Thyroid gland (tissue), 4 donors: ENCODE results near the gene SCFD2. TPM values are rescaled to one million over a fixed set of nuclear protein-coding genes. Genes with fewer than 3 reads are reported as not detected.

Experiments used
- DNase-seq, 2 donors: peaks; one replicate each; pipeline ENCODE4 v3.0.0-alpha.2; 2019
- H3K27ac ChIP-seq, 3 donors: fragments of 200-600 bp; sonication (generic); 1 replicate in 2 of 3; 2 replicates in 1 of 3; pipeline ENCODE4 v1.5.1; 2016 to 2019; ENCODE audit warnings: mild to moderate bottlenecking in 1 of 3, moderate library complexity in 1 of 3
- H3K27me3 ChIP-seq: fragments of 200-600 bp; sonication (generic); one replicate; pipeline ENCODE4 v1.5.1; 2019
- H3K36me3 ChIP-seq, 2 donors: fragments of 200-600 bp; sonication (generic); one replicate each; pipeline ENCODE4 v1.5.1; 2016 to 2019
- H3K4me1 ChIP-seq, 2 donors: fragments of 200-600 bp; sonication (generic); one replicate each; pipeline ENCODE4 v1.5.1; 2017 to 2019
- H3K4me3 ChIP-seq, 3 donors: fragments of 200-600 bp; sonication (generic); replicated peaks in 1 of 3; 1 replicate in 2 of 3; 2 replicates in 1 of 3; pipeline ENCODE4 v1.5.1; 2016; ENCODE audit warnings: mild to moderate bottlenecking in 1 of 3
- H3K9me3 ChIP-seq: fragments of 200-600 bp; sonication (generic); one replicate; pipeline ENCODE4 v1.5.1; 2017
- CTCF ChIP-seq, 6 experiments: fragments of 200-600 bp in 3 of 6; fragments of 450-650 bp in 3 of 6; sonication (generic) in 3 of 6; IDR thresholded peaks; one replicate each; pipeline ENCODE4 v1.5.1; 2016 to 2019; ENCODE audit warnings: antibody characterized with exemption in 6 of 6, mild to moderate bottlenecking in 2 of 6, inconsistent platforms in 1 of 6, moderate library complexity in 1 of 6
- POLR2A ChIP-seq, 2 donors: fragments of 450-650 bp; IDR thresholded peaks; one replicate each; pipeline ENCODE4 v1.6.1; 2017; ENCODE audit warnings: antibody characterized with exemption in 2 of 2, mild to moderate bottlenecking in 2 of 2, moderate library complexity in 1 of 2
- WGBS, 2 donors: methylation state at CpG; one replicate each; pipeline ENCODE4 v1.1.5; 2017; 5-methylcytosine and 5-hydroxymethylcytosine counted together
- intact Hi-C: fragments of 100-400 bp; cut with DNase I; formaldehyde crosslinking; loops from one replicate; pipeline ENCODE4 v1.15.1; 2023
- total RNA-seq, 4 donors: library from RNA; depleted of rRNA; stranded (reverse); fragments of >200 nt; gene quantifications; one replicate each; pipeline ENCODE4 v1.2.3, GENCODE V29; 2016

The SCFD2 gene
- total RNA-seq, 4 donors from 2014 or later = 10.3 to 32.9 (median 28.2) TPM

- Histone ChIP-seq H3K4me3 (no peak overlapping the region), H3K9me3 (no peaks in the 10 kb centered on the region), H3K27me3 (no peaks in the 10 kb centered on the region), H3K36me3 (no peaks in the 10 kb centered on the region), H3K27ac (no peak overlapping the region), H3K4me1 (no peaks in the 10 kb centered on the region)
- WGBS, 2 donors = 88 to 91% methylated on average over 4 of the region's 4 CpGs
- no peak for DNase-seq
- no peak for TF ChIP-seq POLR2A (IDR thresholded peaks at IDR 0.05)
- no peak for TF ChIP-seq CTCF (IDR thresholded peaks at IDR 0.05)
- intact Hi-C loops = no loop called here
These were observed 389.2 kb downstream of the SCFD2 start for GRCh38 chr4:52976523-52977230.

GRCh38 chr4:52968691-52969090 is 397.2 kb downstream of the SCFD2 start:
- Histone ChIP-seq H3K27me3 (no peaks in the 10 kb centered on the region), H3K27ac (no peak overlapping the region), H3K4me1 (no peaks in the 10 kb centered on the region), H3K36me3 (no peaks in the 10 kb centered on the region), H3K4me3 (no peak overlapping the region), H3K9me3 (no peaks in the 10 kb centered on the region)
- DNase-seq = no peak
- intact Hi-C loops = no loop called here
- WGBS, 2 donors = 93 to 96% methylated on average over 3 of the region's 3 CpGs
- no peak for TF ChIP-seq POLR2A (IDR thresholded peaks at IDR 0.05)
- no peak for TF ChIP-seq CTCF (IDR thresholded peaks at IDR 0.05)

GRCh38 chr4:52968241-52968640 is 397.6 kb downstream of the SCFD2 start:
- 81 to 85% methylated on average over 5 of the region's 5 CpGs for WGBS, 2 donors
- intact Hi-C loops = no loop called here

GRCh38 chr4:52966781-52967180 is 399.1 kb downstream of the SCFD2 start:
- intact Hi-C loops = no loop called here
- H3K27ac ChIP-seq = no peak overlapping the region
- no peaks in the 10 kb centered on the region for H3K36me3 ChIP-seq
- no peaks in the 10 kb centered on the region for H3K4me1 ChIP-seq
- no peak for TF ChIP-seq POLR2A (IDR thresholded peaks at IDR 0.05)
- no peak for DNase-seq
- no peaks in the 10 kb centered on the region for H3K9me3 ChIP-seq
- H3K4me3 ChIP-seq = no peak overlapping the region
- no peaks in the 10 kb centered on the region for H3K27me3 ChIP-seq

More at GRCh38 chr4:52968241-52968640, 397.6 kb downstream of the SCFD2 start:
- H3K36me3 ChIP-seq = no peaks in the 10 kb centered on the region
- H3K27ac ChIP-seq = no peak overlapping the region
- DNase-seq = no peak
- no peak for TF ChIP-seq POLR2A (IDR thresholded peaks at IDR 0.05)
- no peak for TF ChIP-seq CTCF (IDR thresholded peaks at IDR 0.05)
- no peaks in the 10 kb centered on the region for H3K27me3 ChIP-seq
- no peaks in the 10 kb centered on the region for H3K4me1 ChIP-seq
- H3K4me3 ChIP-seq = no peak overlapping the region
- H3K9me3 ChIP-seq = no peaks in the 10 kb centered on the region

- TF ChIP-seq POLR2A (IDR thresholded peaks at IDR 0.05) = no peak
- TF ChIP-seq CTCF (IDR thresholded peaks at IDR 0.05) = no peak
- no peaks in the 10 kb centered on the region for H3K27me3 ChIP-seq
- H3K4me3 ChIP-seq = no peak overlapping the region
- intact Hi-C loops = no loop called here
- WGBS, 2 donors = 96 to 97% methylated on average over 5 of the region's 5 CpGs
- H3K9me3 ChIP-seq = no peaks in the 10 kb centered on the region
- no peak for DNase-seq
- H3K36me3 ChIP-seq = no peaks in the 10 kb centered on the region
- no peak overlapping the region for H3K27ac ChIP-seq
- H3K4me1 ChIP-seq = no peaks in the 10 kb centered on the region
These were observed 399.7 kb downstream of the SCFD2 start for GRCh38 chr4:52966172-52966571.
